ENCODE results near the gene NPAS3. TPM values are rescaled to one million over a fixed set of nuclear protein-coding genes. Genes with fewer than 3 reads are reported as not detected.

NPAS3 gene
- total RNA-seq, 1 experiment from 2014 or later = 0.35 TPM

DNA sequence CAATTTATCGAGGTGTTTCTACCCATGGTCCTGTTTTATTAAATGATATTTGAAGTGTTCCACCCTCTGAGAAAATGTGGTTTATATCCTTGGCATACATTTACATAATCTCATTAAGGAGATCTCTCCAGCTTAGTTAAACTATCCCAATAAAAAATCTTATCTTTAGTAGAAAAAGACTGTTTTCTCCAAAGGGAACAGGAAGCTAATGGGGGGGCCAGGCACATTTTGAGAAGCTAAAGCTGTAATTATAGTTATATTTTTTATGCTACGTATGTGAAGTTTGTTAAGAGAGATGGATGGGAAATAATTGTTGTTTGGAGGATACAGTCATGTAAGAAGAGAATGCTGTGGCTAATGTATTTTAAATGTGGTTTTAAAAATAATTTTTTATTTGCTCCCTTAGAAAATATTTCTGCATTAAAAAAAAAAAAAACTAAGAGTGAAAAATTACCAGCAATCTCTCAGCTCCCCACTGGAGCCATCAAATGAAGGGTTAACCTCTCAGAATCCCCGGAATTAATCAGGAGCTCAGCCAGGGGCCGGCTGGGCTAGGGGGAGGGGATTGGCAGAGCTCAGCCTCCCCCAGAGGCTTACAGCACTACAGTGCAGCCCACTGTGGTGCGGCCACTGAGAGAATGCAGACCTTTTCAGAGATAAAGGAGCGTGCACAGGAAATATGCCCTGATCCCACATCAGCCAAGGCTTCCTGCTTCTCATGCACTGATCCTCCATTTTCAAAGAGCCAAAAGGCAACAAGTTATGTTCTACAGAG lies 826.4 kb downstream of the NPAS3 start:
- no TSS peak for BruUV-seq (replicated peaks)

DNA sequence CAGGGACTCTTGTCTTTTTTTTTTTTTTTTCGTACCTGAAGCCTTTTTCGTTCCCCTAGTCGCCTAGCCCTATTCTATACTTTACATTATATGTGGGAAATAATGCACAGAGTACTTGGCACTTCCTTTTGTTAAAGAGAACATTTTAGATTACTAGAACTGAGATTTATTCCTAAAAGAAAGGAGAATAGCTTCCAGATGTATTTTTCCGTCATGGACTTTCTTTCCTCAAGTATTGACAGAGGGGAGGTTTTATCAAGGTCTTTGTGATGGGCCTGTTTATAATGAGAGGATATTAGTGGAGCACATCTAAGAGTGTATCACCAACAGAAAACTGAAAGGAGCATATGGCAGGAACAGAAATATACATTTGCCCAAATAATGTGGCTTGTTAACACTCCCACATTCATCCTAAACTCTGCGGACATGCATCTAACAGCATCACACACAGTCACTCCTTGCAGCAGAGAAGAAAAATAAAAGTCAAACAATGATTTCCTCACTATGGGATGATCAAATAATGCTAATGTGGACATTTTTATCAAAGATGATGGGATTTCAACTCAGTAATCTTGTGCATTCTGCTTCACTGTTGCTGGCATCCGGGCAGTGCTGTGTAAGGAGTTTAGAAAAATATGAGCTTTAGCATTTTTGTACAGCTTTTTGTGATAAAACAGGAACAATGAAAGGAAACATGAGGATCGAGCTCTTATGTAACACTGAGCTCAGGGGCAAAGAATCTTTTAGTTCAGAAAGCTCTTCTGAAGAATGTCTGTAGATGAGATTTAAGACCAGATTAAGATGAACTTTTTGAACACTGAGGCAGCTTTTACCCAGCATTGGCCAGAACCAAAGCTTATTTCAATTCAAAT lies 829.1 kb downstream of the NPAS3 start:
- BruUV-seq (replicated peaks) = no TSS peak
- intact Hi-C loops (cut with micrococcal nuclease) = no loop called here
- Mint-ChIP-seq H3K36me3 (ENCODE audit: insufficient read depth, unreplicated experiment) (no peaks in the 10 kb centered on the region), H3K4me1 (ENCODE audit: insufficient read depth, unreplicated experiment) (no peaks in the 10 kb centered on the region), H3K27ac (ENCODE audit: low read depth, unreplicated experiment) (no peak overlapping the region), H3K27me3 (ENCODE audit: insufficient read depth, unreplicated experiment) (no peaks in the 10 kb centered on the region), H3K4me3 (ENCODE audit: unreplicated experiment) (no peak overlapping the region), H3K9me3 (ENCODE audit: unreplicated experiment) (no peaks in the 10 kb centered on the region)
- TF ChIP-seq, protein P1, sequence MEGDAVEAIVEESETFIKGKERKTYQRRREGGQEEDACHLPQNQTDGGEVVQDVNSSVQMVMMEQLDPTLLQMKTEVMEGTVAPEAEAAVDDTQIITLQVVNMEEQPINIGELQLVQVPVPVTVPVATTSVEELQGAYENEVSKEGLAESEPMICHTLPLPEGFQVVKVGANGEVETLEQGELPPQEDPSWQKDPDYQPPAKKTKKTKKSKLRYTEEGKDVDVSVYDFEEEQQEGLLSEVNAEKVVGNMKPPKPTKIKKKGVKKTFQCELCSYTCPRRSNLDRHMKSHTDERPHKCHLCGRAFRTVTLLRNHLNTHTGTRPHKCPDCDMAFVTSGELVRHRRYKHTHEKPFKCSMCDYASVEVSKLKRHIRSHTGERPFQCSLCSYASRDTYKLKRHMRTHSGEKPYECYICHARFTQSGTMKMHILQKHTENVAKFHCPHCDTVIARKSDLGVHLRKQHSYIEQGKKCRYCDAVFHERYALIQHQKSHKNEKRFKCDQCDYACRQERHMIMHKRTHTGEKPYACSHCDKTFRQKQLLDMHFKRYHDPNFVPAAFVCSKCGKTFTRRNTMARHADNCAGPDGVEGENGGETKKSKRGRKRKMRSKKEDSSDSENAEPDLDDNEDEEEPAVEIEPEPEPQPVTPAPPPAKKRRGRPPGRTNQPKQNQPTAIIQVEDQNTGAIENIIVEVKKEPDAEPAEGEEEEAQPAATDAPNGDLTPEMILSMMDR (IDR thresholded peaks at IDR 0.05; ENCODE audit: unreplicated experiment) = no peak
- POLR2A ChIA-PET = interaction anchor here (0.6 kb wide), 1 partner anchor 10 kb away, joined by 3 read pairs; no protein-coding TSS in a partner anchor
- CTCF ChIA-PET = interaction anchor here (0.6 kb wide), 3 partner anchors 151 to 1191 kb away, joined by 3 to 5 read pairs (median 4); no protein-coding TSS in a partner anchor
- no peak for DNase-seq (ENCODE audit: unreplicated experiment)

More for the DNA sequence above, 826.4 kb downstream of the NPAS3 start:
- H3K36me3 Mint-ChIP-seq (ENCODE audit: insufficient read depth, unreplicated experiment) = no peaks in the 10 kb centered on the region
- ChIA-PET POLR2A (interaction anchor here (0.6 to 0.7 kb wide), 2 partner anchors 355 to 502 kb away, joined by 3 read pairs; no protein-coding TSS in a partner anchor), CTCF (interaction anchor here (0.6 to 1.3 kb wide), 3 partner anchors 27 to 565 kb away, joined by 3 to 6 read pairs (median 3); no protein-coding TSS in a partner anchor)
- H3K27ac Mint-ChIP-seq (ENCODE audit: low read depth, unreplicated experiment) = no peak overlapping the region
- H3K9me3 Mint-ChIP-seq (ENCODE audit: unreplicated experiment) = no peaks in the 10 kb centered on the region
- no peak overlapping the region for H3K4me3 Mint-ChIP-seq (ENCODE audit: unreplicated experiment)
- intact Hi-C loops (cut with micrococcal nuclease) = no loop called here
- peaks cover 6% of the 10 kb centered on the region for H3K4me1 Mint-ChIP-seq (ENCODE audit: insufficient read depth, unreplicated experiment)
- no peak for DNase-seq (ENCODE audit: unreplicated experiment)
- TF ChIP-seq, protein P1 (IDR thresholded peaks at IDR 0.05; ENCODE audit: unreplicated experiment) = no peak
- H3K27me3 Mint-ChIP-seq (ENCODE audit: insufficient read depth, unreplicated experiment) = no peaks in the 10 kb centered on the region

DNA sequence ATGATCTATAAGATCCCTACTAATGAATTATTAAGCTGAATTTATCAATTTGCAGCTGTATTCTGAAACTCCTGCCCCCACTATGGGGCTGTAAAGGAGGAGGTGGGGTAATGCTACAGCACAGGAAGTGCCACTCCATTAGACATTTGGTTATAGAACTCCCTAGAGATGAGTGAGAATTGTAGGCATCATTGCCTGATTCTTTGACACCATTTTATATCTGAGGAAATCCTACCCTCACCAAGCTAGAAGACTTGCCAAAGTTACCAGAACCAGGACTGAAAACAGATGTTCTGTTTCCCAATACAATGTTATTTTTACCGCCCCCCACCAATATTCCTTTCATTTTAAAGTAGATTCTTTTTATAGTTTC lies 829.8 kb downstream of the NPAS3 start:
- DNase-seq (ENCODE audit: unreplicated experiment) = no peak
- intact Hi-C loops (cut with micrococcal nuclease) = no loop called here
- Mint-ChIP-seq H3K27ac (ENCODE audit: low read depth, unreplicated experiment) (no peak overlapping the region), H3K4me3 (ENCODE audit: unreplicated experiment) (no peak overlapping the region), H3K27me3 (ENCODE audit: insufficient read depth, unreplicated experiment) (no peaks in the 10 kb centered on the region), H3K36me3 (ENCODE audit: insufficient read depth, unreplicated experiment) (no peaks in the 10 kb centered on the region), H3K9me3 (ENCODE audit: unreplicated experiment) (no peaks in the 10 kb centered on the region), H3K4me1 (ENCODE audit: insufficient read depth, unreplicated experiment) (no peaks in the 10 kb centered on the region)
- TF ChIP-seq, protein P1 (IDR thresholded peaks at IDR 0.05; ENCODE audit: unreplicated experiment) = no peak
- ChIA-PET POLR2A (no interaction called here), CTCF (no interaction called here)
- BruUV-seq (replicated peaks) = no TSS peak
